Activated naive CD4-positive, alpha-beta T cell (primary cell): ENCODE measurements around the gene ELL2.
"Not testable (repeated sequence)": the region's sequence is repeated elsewhere in the genome, so short reads cannot be mapped to it uniquely, and the experiment has no call there.

ENCODE experiments used
- DNase-seq, 4 experiments: peaks; one replicate each; lab custom pipeline; 2025; lab: John Stamatoyannopoulos, UW

ELL2 gene

GRCh38 chr5:95838001-95838520 is 123.6 kb downstream of the ELL2 start:
- no peak for DNase-seq

DNA sequence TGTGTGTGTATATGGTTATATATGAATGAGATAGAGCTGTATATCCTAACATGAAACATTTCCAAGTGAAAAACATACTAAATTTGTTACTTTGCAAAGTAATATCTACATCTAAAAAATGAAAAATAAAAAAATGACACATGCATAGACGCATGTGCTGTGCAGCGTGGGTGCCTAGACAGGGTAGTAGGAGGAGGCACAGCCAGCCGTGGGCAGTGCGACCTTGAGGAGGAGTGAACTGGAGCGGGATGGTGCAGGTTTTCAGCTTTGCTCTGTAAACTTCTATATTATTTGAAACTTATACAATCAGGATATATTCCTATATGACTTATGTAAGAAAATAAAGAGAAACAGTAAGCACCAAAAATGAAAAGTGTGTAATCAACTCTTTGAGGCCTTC is 124.2 kb downstream of the ELL2 start:
- no peak for DNase-seq

DNA sequence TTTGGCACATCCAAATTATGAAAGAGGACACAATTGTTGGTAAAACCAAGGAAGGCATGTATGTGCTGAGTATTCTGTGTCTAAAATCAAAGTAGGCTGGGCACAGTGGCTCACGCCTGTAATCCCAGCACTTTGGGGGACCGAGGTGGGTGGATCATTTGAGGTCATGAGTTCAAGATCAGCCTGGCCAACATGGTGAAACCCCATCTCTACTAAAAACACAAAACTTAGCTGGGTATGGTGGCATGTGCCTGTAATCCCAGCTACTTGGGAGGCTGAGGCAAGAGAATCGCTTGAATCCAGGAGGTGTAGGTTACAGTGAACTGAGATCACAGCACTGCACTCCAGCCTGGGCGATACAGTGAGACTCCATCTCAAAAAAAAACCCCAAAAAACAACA is 124.7 kb downstream of the ELL2 start:
- DNase-seq: not testable (repeated sequence)

DNA sequence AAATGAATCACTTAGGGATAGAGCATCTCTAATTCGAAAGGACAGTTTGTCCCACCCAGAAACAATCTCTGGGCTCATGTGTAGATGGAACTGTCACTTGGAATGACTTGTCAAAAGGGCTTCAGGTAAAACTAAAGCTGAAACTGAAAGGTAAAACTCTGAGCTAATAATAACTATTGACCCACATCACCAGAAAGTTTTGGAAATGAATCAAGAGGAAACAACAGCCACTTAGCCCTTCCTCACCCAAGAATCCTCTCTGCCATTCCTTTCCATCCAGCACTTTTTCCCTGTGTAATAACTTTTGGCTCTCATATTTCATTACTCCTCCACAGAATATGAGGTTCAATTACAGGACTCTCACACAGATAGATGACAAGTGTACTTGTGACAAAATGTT is 125.1 kb downstream of the ELL2 start:
- DNase-seq: no peak

- peak in 1 of 4 experiments; percentile 17 for DNase-seq
Measured at GRCh38 chr5:95835682-95836385, 125.8 kb downstream of the ELL2 start.
